Cerebellar nuclear complex (tissue), 1 donor: ENCODE results near the gene FCHO2.
"Not testable (repeated sequence)": the region's sequence is repeated elsewhere in the genome, so short reads cannot be mapped to it uniquely, and the experiment has no call there.

Experiments
- DNase-seq, 2 experiments: peaks; one replicate each; lab custom pipeline; 2025; lab: John Stamatoyannopoulos, UW

FCHO2 gene, protein sequence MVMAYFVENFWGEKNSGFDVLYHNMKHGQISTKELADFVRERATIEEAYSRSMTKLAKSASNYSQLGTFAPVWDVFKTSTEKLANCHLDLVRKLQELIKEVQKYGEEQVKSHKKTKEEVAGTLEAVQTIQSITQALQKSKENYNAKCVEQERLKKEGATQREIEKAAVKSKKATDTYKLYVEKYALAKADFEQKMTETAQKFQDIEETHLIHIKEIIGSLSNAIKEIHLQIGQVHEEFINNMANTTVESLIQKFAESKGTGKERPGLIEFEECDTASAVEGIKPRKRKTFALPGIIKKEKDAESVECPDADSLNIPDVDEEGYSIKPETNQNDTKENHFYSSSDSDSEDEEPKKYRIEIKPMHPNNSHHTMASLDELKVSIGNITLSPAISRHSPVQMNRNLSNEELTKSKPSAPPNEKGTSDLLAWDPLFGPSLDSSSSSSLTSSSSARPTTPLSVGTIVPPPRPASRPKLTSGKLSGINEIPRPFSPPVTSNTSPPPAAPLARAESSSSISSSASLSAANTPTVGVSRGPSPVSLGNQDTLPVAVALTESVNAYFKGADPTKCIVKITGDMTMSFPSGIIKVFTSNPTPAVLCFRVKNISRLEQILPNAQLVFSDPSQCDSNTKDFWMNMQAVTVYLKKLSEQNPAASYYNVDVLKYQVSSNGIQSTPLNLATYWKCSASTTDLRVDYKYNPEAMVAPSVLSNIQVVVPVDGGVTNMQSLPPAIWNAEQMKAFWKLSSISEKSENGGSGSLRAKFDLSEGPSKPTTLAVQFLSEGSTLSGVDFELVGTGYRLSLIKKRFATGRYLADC

DNA sequence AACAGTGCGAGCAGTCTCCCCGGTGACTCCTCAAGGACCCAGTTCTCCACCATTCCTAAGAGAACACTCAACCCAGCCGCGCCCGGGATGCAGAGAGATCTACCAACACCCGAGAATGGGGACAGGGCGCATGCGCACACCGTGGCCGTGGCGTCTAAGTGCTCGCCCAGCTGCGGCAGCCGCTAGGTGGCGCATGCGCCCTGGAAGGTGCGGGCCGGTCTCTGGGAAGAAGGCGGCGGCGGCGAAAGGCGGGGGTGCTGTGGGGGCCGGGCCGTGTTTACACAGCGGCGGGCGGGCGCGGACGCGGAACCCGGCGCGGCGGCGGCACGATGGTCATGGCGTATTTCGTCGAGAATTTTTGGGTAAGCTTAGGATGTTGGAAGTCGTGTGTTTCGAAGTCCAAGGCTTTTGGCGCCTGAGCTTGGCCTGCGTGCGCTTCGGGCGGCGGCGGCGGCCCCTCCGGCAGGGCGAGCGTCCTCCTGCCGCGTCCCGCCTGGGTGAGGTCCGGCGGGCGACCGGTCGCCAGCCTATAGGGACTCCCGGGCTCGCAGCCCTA, at the start of gene FCHO2:
Gene FCHO2, plus strand, starts transcription at position 274 of the 556 bp plus-strand sequence. Its CDS starts 56 bp downstream, at position 330.
- DNase-seq = peak; percentile 3 to 67

DNA sequence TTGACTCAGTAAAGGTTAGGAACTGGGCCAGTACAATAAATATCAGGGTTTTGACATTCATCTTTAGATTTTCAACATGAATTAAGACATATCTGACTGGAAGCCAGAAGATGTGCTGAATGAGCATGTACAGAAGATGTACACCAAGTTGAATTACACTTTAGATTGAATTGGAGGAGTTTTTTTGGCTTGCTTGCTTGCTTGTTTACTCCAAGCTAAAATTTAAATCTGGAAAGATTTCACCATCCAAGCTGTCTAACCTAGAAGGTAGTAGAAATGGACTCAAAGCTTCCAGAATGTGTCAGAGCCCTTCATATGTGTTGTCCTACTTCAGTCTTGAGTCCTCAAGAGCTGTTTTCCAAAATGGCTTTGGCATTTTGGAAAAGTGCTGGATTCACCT, 49.0 kb upstream of the FCHO2 start:
- no peak for DNase-seq

DNA sequence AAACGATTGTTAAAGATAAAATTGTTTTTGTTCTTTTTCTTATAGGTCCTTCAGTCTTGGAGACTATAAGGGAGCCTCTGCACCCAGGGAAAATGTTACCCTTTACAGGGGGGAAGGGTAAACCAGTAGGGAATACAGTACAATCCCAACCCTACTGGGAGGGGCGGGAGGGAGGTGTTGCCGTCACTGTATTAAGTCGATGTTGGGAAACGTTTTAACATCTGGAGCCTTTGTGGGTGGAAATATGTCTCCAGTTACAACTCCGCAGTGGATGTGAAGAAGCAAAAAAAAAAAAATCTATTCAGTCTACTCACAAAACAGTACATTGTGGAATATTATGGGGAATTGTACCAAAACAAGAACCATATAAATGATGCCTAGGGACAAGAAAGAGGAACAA, 47.2 kb upstream of the FCHO2 start:
- DNase-seq = no peak

DNA sequence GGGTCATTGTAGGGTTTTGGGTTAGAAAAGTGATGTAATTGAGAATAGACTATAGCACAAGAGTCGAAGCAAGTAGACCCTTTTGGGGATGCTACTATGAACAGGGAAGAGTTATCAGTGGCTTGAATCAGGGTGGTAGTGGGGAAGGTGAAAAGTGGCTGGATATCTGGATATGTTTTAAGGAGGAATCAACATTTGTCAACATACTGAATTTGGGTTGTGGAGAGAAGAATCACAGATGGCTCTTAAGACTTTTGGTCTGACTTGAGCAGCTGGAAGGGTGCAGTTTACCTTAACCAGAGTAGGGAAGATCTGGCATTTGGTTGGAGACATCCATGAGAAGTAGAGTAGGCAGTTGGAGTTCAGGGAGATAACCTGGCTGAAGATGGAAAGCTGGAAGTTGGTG, 38.5 kb upstream of the FCHO2 start:
- DNase-seq = no peak

DNA sequence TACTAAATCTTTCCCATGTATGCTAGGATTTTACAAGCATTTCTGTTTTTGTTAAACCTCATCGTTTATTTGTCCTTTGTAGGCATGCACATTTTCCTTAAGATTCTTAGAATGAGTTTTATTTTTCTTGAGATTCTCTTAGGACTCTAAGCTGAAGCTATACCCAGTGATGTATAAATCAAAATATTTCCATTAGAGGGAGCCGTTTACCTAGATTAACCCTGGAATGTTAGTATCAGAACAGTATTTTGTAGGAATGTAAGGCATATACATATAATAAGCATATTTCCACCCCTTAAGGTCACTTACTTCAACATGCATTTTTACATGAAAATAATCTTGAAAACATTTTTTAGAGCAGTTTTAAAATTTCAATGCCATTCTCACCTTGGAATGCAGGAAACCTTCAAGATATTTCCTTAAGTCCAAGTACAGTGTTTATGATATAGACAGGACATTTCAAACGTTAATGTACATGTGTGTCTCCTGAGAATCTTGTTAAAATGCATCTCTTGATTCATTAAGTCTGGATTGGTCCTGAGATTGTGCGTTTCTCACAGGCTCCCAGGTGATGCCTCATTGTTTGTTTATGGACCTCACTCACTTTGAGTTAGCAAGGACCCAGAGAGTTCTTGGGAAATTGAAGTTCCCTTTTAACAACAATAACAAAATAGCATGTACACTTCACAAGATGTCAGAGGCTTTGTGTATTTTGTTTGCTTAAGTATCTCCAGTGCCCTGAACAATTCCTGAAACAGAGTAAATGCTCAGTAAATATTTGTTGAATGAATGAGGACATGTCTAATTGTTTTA, 34.9 kb upstream of the FCHO2 start:
- DNase-seq = no peak

DNA sequence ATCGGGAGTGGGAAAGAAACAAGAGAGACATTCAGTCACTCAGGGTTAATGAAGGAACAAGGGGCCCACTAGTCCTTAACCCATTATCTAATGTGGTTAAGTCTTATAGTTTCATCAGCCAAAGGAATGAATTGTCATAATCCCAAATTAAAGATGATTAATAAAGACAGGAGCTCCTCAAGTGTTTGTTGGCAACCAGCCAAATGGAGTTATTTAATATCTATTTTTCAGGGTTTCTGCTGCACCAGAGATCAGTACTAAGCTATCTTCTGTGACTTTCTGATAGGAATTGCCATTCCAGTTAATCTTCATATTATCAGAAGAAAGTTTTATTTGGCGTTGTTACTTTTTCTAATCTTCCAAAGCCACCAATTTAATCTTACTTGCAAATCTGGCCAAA, 34.0 kb upstream of the FCHO2 start:
- DNase-seq = no peak

DNA sequence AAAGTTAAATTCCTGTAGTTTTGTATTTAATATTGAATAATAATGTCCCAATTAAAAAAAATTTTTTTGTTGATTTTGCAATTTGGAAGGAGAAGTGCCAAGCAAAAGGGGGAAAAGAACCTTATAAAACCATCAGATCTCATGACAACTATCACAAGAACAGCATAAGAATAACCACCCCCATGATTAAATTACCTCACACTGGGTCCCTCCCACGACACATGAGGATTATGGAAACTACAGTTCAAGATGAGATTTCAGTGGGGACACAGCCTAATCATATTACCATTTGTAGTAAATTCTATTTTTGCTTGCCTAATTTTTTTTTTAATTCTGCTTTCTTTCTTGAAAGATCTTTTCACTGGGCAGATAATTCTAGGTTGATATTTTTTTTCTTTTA, 33.4 kb upstream of the FCHO2 start:
- no peak for DNase-seq

DNA sequence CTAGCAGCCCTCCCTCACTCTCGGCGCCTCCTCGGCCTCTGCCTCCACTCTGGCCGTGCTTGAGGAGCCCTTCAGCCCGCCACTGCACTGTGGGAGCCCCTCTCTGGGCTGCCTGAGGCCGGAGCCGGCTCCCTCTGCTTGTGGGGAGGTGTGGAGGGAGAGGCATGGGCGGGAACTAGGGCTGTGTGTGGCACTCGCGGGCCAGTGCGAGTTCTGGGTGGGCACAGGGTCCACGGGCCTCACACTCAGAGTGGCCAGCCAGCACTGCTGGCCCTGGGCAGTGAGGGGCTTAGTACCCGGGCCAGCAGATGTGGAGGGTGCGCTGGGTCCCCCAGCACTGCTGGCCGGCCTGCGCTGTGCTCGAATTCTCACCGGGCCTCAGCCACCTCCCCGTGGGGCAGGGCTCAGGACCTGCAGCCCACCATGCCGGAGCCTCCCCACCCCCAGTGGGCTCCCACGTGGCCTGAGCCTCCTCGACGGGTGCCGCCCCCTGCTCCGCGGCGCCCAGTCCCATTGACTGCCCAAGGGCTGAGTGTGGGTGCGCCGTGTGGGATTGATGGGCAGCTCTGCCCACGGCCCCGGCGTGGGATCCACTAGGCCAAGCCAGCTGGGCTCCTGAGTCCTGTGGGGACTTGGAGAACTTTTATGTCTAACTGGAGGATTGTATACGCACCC, 30.4 kb upstream of the FCHO2 start:
- DNase-seq = no peak

DNA sequence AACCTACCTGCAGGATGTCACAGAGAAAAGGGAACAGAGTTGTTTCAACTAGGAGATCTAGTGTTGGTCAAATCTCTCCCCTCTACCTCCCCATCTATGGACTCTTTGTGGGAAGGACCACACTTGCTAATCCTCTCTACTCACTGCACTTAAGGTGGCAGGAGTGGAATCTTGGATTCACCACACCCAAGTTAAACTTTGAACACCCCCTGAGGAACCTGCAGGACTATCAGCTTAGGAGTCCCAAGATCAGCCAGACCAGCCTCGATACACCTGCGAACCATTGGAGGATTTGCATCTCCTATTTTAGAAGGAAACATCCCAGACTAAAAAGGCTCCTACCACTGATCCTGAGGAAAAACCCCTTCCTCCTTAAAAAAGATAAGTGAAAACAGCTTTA, 23.2 kb upstream of the FCHO2 start:
- not testable (repeated sequence) for DNase-seq

DNA sequence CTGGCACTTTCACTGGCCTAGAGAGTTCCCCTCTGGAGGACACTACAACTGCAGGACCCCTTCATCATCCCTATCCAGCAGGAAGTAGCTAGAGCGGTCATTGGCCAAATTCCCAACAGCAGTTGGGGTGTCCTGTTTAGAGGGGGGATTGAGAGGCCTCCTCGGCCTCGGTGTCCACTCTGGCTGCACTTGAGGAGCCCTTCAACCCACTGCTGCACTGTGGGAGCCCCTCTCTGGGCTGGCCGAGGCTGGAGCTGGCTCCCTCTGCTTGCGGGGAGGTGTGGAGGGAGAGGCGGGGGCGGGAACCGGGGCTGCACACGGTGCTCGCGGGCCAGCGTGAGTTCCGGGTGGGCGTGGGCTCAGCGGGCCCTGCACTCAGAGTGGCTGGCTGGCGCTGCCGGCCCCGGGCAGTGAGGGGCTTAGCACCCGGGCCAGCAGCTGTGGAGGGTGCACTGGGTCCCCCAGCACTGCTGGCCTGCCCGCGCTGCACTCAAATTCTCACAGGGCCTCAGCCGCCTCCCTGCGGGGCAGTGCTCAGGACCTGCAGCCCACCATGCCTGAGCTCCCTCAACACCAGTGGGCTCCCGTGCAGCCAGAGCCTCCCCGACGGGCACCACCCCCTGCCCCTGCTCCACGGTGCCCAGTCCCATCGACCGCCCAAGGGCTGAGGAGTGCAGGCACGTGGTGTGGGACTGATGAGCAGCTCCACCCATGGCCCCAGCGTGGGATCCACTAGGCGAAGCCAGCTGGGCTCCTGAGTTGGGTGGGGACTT, 20.7 kb upstream of the FCHO2 start:
- not testable (repeated sequence) for DNase-seq

DNA sequence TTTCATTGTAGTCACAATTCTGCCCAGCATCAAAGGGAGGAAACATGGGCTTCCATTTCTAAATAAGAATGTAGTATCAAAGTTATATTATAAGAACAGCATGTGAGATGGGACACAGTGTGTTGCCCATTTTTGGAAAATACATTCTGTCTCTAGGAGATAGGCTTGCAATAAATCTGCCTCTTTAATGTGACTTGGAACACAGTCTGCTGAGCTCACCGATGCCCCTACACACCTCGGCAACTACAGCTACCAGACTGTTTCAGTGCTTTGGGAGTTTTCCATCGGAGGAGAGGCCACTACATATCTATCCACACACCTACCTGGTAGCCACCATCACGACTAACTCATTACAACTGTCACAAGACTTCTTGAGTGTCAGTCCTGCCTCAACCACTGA, 18.9 kb upstream of the FCHO2 start:
- DNase-seq = no peak

DNA sequence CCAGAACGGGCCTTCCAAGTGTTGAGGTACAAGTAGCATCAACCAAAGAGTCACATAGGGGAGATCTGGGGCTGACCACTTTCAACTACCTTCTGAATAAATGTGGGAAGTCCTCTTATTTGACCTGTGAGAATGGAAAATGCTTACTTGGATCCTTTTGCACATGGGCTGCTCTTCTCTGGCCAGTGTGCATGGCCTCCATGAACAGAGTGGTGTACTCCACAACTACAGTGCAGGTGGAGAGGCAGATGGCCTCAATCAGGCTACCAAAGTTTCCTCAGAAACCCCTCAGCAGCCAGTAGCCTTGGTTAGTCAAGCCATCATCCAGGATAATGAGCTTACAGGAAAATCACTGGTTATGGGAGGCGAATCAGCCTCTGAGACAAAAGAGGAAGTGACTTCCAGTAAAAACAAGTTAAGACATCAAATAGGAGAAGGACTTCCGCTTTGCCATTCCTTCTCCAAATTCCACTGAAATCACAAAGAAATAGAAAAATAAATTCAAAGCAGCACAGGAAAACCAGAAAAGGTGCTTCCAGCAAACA, 18.3 kb upstream of the FCHO2 start:
- no peak for DNase-seq

DNA sequence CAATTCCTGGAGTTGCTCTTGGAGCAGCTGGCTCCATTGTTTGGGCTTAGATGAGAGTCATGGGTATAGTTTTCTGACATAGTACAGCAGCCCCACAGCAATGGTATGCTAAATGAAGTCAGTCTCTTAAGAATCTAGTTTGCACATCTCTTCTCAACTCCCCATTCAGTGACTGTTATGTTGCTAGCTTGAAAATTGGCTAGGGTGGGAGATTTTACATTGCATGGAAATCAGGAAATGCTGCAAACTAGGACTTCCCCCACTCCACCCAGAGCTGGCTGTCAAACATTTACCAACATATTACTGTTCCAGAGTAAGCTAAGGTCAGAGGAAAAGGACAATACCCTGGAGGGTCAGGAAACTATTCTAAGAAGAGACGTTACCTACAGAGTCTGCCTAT, 17.6 kb upstream of the FCHO2 start:
- no peak for DNase-seq

DNA sequence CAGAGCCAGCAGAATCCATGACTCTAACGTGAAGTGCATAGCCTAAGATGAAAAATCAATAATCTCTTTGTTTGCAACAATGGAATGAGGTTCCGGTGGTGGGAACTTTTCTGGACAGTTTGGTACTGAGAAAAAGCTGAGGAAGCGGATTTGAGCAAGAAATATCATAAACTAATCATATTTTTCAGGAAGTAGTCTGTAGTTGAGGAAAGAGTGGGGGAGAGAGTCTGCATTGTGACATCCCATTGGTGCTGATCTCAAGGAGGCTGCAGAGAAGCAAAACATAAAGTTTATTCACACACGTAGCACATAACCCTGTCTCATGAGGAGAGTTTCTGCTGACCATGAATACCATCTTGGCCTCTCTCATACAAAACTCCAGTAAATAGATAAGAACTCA, 15.8 kb upstream of the FCHO2 start:
- no peak for DNase-seq

DNA sequence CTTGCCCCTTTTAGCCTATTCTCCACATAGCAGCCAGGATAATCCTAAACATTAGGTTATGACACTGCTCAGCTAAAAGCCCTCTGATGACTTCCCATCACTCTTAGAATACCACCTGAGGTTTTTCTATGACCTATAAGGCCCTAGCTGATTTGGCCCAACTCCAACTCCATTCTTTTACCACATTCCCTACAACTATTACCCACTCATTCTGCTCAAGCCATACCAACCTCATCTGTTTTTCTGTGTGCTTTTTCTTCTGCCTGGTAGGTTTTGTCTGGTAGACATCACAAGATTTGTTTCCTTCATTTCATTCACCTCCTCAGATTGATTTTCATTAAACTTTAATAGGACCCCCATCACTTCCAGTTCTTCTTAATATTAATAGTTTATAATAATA, 12.5 kb upstream of the FCHO2 start:
- DNase-seq = no peak

DNA sequence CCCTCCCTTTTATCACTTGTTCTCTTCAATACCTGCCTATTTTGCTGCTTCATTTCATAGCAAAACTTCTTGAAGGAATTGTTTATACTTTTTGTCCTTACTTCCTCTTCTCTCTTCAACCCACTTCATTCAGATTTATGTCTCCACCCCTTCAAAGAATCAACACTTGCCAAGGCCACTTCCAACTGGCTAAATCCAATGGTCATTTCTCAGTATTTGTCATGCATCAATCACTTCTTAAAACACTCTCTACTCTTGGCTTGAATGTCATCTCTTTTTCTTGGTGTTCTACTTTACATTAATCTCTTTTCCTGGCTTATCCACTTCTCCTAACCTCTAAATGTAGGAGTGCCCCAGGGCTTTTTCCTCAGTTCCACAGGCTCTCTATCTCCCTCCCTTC, 8.3 kb upstream of the FCHO2 start:
- no peak for DNase-seq

DNA sequence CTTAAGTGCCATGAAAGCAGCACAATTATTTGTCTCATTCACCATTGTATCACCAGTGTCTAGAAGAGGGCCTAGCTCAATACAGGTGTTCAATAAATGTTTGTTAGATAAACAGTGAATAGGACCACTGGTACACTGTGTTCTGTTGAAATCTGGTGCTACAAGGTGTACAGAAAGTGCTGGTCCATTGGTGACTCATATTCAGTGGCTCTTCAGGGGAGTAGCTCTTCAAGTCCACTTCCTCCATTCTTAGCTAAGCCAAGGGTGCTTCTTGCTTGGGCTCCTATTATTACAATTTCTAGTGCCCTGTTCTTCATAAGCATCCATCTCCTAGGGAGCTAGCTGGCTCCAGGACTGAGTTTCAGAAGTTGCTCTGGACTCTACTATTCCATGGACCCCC, 6.4 kb upstream of the FCHO2 start:
- no peak for DNase-seq

DNA sequence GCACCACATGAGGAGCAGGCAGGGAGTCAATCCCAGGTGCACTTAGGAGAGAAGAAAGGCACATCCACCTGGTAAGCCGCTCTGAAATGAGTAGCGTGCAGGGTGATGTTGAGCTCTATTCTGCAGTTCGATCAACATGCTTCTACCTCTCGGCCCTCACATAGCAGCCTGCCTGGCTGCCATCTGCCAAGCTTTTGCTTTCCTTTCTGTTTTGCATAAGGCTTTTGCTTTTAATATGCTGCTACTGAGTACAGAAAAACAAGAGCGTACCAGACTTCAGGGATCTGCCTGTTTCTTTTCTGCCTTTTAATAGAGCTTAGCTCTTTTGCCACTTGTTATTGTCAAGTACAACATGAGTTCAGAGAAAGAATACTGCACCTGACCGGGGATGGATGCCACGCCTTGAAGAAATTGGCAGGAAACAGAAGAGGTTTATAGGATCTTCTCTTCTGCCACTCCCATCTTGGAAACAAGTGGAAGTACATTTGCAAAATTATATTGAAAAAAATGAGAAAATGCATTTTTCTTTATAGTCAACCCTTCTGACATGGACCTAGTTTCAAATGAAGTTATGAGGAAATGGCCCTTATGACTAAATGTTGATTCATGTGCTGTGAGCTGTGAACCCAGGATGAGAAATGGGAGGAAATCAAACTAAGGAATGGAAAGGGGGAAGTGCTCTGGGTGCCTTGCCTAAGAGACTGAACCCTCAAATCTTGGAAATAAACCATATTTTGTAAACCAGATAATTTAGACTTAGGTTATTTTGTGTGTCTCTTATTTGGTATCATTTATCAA, 4.0 kb upstream of the FCHO2 start:
- no peak for DNase-seq

DNA sequence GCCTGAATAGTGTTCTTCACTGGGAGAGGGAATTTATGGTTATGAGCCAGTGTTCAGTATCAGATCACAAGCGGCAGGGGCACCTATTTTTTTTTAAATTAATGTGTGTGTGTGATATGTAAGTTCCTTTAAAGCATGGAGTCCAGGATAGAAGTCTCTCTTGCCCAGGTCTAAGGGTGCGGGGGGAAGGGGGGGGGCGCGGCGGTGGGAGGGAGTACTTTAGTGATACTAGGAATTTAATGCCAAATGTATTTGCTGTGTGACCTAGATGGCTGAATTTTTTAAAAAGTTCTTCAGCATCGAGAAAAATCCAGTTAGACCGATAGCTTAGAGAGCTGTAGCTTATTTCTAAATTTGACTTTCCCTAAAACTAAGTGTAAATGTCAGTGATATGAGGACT, 1.5 kb upstream of the FCHO2 start:
- DNase-seq = no peak
